NCI-H146 (cell line): ENCODE data around the gene RPN2.
"Not testable (repeated sequence)": the region's sequence is repeated elsewhere in the genome, so short reads cannot be mapped to it uniquely, and the experiment has no call there.

Experiments
- DNase-seq: peaks from one replicate; lab custom pipeline; 2025; lab: John Stamatoyannopoulos, UW

RPN2 gene

DNA sequence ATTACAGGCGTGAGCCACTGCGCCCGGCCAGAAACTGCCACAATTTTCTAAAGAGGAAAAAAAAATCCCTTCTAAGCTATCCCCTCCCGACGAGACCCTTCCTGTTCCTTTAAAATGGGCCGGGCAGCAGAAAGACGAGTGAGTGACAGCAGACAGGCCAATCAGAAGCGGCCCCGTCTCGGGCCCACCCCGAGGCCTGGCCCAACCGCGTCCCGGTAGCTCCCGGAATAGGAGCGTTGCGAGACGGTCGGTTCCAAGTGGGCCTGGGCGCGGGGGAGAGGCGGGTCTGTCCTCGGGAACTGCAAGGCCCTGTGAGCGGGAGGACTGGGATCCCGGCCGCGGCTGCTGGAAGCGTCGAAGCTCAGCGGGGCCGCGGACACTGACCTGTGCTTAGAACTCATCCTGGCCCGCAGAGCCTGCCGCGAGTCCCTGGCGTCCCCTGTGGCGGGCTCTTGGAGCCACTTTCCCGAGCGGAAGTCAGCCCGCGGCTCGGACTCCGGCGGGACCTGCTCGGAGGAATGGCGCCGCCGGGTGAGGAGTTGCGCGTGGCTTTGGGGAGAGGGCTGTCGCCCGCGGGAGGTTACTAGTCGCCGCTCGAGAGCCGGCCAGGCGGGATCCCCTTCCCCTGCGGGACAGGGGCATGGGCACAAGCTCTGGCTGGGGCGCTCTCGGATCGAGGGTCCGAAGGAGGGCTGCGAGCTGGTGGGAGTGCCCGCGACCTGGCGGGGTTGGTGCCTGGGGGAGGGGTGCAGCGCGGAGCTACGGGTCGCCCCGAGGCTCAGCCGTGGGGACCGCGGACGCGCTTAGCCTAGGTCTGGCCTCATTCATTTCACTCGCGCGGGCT lies at the start of gene RPN2, which contains the start of gene MROH8:
RPN2 (plus strand) TSS at position 492 of the 844 bp plus-strand sequence; CDS start at position 519, 27 bp downstream.
MROH8 (minus strand) TSS at position 710 of the 844 bp plus-strand sequence.
- DNase-seq, result peak; percentile 98

GRCh38 chr20:37131486-37131885 lies 47.6 kb upstream of the RPN2 start:
- no peak for DNase-seq

- DNase-seq, result no peak
Observed at GRCh38 chr20:37133952-37134351, 45.2 kb upstream of the RPN2 start.

DNA sequence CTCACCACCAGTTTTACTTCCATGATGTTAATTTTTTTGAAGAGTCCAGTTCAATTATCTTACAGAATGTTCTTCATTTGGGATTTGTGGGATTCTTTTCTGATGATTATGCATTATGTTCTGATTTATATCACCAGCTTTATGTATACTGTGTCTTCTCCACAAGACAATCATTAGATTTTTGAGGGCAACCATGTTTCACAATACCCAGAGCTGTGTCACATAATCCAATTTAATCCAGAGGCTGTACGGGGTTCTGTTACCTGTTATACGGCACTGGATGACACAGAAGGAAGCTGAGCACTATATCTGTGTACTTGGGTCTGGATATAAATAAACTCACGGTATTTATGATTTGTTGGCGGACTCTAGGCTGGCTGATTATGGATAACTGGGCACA lies 41.6 kb upstream of the RPN2 start:
- no peak for DNase-seq

- no peak for DNase-seq
Observed at GRCh38 chr20:37142708-37143107, 36.4 kb upstream of the RPN2 start.

- DNase-seq, result no peak
Observed at GRCh38 chr20:37144856-37145404, 34.2 kb upstream of the RPN2 start.

DNA sequence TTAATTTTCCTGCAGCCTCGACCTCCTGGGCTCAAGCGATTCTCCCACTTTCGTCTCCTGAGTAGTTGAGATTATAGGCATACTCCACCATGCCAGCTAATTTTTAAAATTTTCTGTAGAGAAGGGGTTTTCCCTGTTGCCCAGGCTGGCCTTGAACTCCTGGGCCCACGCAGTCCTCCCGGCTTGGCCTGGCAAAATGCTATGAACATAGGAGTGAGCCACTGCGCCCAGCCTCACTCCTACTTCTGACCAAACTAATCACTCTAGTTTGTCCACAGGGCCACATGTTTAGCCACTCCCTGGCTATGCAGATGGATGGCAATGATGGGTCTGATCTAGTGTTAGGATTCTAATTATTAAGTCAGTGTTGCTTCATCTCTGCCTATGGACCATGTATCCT lies 31.9 kb upstream of the RPN2 start:
- DNase-seq, result no peak

- not testable (repeated sequence) for DNase-seq
Observed at GRCh38 chr20:37150864-37151263, 28.3 kb upstream of the RPN2 start.

DNA sequence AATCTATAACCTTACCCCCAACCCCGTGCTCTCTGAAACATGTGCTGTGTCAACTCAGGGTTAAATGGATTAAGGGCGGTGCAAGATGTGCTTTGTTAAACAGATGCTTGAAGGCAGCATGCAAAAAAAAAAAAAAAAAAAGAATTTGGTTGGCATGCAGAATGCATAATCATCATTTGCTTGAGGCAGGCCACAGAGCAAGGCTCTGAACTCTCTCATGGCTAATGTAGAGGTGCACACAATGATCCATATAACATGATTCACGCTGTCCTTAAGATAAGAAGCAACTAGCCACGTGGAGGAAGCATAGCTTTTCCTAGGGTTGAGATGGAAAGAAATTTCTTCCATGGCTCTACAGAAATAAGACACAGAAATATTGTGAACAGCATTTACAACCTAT lies 27.6 kb upstream of the RPN2 start:
- DNase-seq, result no peak

GRCh38 chr20:37152284-37152683 lies 26.8 kb upstream of the RPN2 start:
- no peak for DNase-seq

DNA sequence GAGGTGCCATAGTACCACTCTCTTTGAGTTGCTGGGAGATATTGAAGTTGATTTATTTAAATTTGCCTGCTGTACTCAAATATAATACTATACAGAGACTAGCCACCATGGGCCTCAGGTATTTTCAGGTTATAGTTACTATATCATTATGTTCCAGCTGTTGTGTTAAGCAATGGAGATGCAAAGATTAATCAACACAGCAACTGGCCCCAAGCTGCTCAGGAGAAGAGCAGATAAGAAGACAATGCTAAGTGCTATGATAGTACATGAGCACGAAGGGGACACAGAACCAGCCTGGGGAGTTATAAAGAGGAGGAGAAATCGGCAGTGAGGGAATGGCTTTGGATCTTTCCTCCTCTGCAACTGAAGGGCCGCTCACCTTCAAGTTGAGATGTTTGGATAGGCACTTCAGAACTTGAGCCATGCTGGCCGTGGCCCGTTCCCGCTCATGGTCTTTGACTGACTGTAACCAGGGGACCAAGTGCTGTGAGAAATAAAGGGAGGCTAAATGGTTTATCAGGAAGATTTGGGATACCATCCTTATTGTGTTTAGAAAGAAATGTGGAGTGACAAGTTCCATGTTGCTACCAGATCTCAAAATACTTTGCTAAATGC lies 24.3 kb upstream of the RPN2 start:
- DNase-seq, result no peak

- DNase-seq, result no peak
Observed at GRCh38 chr20:37155987-37156386, 23.1 kb upstream of the RPN2 start.

- DNase-seq, result no peak
Observed at GRCh38 chr20:37158248-37158647, 20.9 kb upstream of the RPN2 start.

DNA sequence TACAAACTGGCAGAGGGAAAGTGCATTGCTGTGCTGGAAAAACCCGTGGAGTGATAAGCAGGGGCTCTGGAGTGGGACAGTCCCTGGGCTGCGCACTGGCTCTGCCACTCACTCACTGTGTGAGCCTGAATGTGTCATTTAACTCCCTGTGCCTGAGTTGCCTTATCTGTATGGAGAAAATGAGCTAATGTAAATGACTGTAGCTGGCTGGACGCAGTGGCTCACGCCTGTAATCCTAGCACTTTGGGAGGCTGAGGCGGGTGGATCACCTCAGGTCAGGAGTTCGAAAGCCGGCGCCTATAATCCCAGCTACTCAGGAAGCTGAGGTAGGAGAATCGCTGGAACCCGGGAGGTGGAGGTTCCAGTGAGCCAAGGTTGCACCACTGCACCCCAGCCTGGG lies 18.4 kb upstream of the RPN2 start:
- DNase-seq, result no peak

- no peak for DNase-seq
Observed at GRCh38 chr20:37161830-37162549, 17.1 kb upstream of the RPN2 start.

DNA sequence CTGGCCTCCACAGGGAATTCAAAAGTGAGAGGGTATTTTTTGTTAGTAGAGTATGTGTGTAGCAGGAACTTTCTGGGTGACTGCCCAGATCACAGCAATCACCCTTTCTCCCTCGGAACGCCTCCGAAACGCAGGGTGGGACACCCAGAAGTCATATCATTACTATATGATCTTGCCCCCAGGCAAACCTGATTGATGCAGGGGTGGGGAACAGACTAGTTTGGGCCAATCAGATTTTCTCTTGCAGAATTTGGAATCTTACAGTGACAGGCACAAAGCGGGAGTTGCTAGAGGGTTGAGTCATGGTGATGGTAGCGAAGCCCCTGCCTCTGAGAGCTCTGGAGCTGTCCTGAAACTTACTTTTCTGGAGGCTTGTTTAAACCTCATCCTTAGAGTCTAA lies 16.5 kb upstream of the RPN2 start:
- DNase-seq, result no peak

- DNase-seq, result no peak
Observed at GRCh38 chr20:37163832-37164554, 15.1 kb upstream of the RPN2 start.

GRCh38 chr20:37165031-37165430 lies 14.1 kb upstream of the RPN2 start:
- DNase-seq, result no peak

GRCh38 chr20:37166867-37167266 lies 12.3 kb upstream of the RPN2 start:
- DNase-seq, result no peak

DNA sequence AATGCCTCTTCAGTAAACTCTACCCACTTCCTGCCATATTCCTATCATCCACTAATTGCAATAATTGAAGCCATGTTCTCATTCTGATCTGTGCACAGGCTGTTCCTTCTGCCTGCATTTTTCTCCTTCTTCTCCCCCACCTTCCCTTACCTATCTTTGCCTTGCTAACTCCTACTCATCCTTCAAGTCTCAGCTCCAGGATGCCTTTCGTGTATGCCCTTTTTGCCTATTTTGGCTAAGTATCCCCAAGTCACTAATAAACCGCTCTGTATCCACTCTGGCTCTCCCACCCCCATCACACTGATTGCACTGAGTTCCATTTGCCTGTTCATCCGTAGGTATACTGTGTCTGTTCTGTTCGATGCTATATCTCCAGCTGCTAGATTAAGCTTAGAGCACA lies 6.3 kb upstream of the RPN2 start:
- DNase-seq, result no peak

DNA sequence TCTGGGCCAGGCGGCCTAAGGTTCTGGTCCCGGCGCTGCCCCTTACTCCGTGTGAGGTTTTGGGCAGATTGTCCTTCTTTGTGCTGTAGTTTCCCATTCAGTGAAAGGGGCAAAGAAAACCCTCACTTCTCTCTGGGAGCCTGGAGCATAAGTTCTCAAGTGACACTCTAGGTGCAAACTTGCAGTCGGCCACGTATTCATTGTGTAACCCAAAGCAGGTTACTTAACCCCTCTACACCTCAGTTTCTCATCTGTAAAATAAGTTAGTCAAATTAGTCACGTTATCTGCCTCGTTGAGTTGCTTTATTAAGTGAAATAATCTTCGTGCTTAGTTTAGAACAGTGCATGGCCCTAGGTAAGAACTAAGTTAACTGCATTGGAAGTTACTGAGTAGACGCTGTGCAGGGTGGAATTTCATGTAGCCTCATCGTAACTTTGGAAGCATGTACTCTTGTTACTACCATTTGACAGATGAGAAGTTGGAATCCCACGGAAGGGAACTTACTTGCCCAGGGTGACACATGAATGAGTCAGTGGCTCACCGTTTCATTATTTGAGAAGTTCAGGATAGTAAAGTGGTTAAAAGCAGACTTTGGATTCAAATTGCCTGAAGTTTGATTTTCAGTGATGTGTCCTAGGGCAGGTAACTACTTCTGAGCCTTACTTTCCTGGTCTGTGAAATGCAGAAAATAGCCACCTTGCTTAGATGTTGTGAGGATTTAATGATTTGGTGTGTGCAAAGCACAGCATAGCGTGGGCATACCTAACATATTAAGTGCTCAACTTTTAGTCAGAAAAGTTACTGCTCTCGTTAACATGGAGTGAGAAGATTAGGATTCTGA lies 774 bp downstream of the RPN2 start:
- DNase-seq, result no peak
